Peyer's patch (tissue), 4 donors: Measurements from ENCODE around the gene USP44.

Experiments used
- CTCF ChIP-seq, 6 experiments: fragments of 450-650 bp in 4 of 6; fragments of 200-600 bp in 2 of 6; sonication (generic) in 1 of 6; IDR thresholded peaks; one replicate each; pipeline ENCODE4 v1.5.1; 2017 to 2019; ENCODE audit warnings: antibody characterized with exemption in 6 of 6, mild to moderate bottlenecking in 3 of 6, moderate library complexity in 1 of 6
- POLR2A ChIP-seq, 2 donors: fragments of 450-650 bp; IDR thresholded peaks; one replicate each; pipeline ENCODE4 v1.5.1; 2017; ENCODE audit warnings: antibody characterized with exemption in 2 of 2, mild to moderate bottlenecking in 2 of 2, moderate library complexity in 2 of 2

- TF ChIP-seq CTCF (IDR thresholded peaks at IDR 0.05) (no peak), POLR2A (IDR thresholded peaks at IDR 0.05) (no peak)
These were observed 3.3 kb upstream of the USP44 start for GRCh38 chr12:95554532-95555071.
